Activated T-helper 9 cell treated with anti-CD3 and anti-CD28 coated beads, Interleukin-2, amount 50 U/mL, for 16 hours (primary cell): ENCODE results near the gene CSTA.
"Not testable (repeated sequence)": the region's sequence is repeated elsewhere in the genome, so short reads cannot be mapped to it uniquely, and the experiment has no call there.

Experiments used
- DNase-seq: peaks from one replicate; pipeline ENCODE4 v3.0.0-alpha.2; 2020; ENCODE audit warnings: low read depth

Gene CSTA

DNA sequence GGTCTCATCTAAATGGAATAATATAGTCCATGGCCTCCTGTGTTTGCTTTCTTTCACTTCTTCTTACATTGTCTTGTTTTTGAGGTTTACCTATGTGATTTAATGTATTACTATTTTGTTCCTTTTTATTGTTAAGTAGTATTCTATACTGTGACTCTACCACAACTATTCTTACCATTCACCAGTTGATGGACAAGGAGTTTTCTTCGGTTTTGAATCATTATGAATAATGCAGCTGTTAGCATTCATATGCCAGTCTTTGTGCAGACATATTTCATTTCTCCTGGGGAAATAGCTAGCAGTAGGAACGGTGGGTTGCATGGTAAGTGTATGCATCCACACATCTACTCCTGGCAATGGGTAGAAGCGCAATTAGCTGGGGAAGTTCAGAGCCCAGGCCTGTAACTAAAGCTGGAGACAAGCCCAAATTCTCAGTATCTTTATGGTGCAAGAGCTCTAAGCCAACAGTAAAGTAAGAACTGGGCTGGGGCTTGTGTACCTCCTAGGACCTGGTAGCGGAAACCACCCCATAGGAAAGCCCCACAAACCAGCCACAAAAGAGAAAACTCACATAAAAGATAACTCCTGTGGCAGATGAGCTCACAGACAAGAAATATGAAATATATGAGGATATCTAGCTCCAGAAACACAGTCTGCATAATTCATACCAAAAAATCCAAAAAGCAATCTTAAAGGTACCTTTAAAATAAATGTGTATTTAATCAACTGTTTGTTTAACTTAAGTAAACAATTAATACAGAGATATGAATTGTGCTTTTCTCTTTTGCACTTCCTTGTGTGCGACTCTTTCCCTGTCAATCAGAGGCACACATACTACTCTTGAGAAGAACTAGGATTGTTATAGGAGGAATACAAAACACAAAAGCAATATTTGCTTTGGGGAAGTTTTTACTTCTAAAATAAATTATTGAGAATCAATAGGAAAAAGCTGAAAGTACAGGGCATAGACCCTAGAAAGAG lies 2.7 kb upstream of the CSTA start:
- no peak for DNase-seq

DNA sequence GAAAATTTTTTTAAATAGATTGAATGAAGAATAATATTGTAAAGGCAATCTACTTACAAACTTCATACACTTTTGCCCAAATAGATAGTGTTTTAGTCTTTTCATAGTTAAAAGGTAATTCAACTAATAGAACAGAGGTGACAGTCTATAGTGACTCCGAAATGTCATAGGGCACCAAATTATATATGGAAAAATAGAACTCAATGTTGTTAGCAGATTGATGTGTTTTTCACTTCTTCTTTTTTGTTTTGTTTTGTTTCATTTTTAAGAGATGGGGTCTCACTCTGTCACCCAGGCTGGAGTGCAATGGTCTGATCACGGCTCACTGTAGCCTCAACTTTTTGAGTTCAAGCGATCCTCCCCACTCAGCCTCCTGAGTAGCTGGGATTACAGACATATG lies 721 bp downstream of the CSTA start:
- DNase-seq = no peak

DNA sequence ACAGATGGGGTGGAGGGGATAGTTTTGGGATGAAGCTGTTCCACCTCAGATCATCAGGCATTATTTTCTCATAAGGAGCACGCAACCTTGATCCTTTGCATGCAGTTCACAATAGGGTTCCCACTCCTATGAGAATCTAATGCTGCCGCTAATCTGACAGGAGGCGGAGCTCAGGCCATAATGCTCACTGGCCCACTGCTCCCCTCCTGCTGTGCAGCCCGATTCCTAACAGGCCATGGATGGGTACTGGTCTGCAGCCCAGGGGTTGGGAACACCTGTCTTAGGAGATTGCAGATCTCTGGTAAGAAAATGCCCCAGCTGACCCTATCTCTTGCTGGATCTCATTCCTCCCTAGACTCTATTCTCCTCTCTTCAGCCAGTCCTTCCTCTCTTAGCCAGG lies 6.8 kb downstream of the CSTA start:
- DNase-seq = no peak

DNA sequence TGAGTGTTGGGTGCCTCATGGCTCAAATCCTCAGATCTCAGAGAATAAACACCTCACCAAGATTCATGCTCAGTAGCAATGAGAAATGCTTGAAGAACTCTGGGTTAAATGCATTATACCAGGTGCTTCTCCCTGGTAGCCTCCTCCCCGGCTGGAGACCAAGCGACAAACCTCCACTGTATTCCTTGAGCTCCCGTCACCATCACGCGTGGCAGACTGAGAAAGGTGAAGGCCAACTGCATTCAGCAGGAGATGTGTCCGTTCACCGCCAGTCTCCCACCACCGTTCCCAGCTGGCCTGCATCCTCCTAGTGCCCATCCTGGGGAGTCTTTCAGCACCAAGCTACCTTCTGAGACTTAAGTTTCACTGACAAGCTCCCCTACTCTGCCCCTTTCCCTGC lies 7.5 kb downstream of the CSTA start:
- DNase-seq = no peak

DNA sequence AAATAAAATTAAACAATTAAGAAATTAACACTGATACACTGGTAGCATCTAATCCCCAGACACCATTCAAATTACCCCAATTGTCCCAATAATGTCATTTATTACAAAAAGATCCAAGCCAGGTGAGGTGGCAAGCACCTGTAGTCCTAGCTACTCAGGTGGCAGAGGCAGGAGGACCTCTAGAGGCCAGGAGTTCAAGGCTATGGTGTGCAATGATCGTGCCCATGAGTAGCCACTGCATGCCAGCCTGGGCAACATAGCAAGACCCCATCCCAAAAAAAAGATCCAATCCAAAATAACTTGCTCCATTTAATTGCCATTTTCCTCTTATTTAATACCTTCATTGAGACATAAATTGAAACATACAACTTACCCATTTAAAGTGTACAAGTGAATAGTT lies 17.8 kb downstream of the CSTA start:
- DNase-seq = no peak

DNA sequence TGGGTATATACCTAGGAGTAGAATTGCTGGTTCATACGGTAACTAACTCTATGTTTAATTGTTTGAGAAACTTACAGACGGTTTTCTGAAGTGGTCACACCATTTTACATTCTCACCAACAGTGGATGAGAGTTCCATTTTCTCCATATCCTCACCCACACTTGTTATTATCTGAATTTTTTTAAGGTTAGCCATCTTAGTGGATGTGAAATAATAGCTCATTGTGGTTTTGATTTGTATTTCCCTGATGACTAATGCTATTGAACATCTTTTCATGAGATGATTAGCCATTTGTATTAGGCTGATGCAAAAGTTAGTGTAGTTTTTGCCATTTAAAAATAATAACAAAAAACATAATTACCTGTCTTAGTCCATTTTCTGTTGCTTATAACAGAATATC lies 18.6 kb downstream of the CSTA start:
- DNase-seq = no peak

DNA sequence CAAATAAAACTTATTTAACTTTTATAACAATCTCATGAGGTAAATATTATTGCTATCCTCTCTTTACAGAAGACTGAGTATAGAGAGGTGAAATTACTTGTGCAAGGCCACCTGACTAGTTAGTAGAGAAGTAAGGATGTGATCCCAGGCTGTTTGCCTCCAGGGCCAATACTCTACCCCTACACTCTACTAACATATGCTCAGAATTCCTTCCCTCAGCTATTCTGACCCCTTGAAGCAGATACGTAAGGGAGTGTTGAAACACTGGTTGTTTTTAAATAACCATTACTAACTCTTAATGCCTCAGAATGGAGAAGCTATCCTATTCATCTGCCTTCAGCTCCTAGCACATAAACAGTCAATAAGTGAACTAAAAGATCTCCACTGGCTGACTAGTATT lies 24.1 kb downstream of the CSTA start:
- no peak for DNase-seq

DNA sequence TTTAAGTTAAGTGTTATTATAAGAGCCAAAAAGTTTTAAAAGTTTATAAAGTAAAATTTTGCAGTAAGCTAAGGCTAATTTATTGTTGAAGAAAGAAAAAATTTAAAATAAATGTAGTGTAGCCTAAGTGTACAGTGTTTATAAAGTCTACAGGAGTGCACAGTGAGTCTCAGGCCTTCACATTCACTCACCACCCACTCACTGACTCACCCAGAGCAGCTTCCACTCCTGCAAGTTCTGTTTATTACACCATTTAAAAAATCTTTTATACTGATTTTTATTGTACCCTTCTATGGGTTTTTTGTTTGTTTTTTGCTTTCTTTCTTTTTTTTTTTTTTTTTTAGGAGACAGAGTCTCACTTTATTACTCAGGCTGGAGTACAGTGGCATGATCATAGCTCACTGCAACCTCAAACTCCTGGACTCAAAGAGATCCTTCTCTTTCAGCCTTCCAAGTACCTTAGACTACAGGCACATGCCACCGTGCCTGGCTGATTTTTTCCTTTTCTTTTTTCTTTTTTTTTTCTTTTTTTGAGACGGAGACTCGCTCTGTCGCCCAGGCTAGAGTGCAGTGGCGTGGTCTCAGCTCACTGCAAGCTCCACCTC lies 25.9 kb downstream of the CSTA start:
- no peak for DNase-seq

DNA sequence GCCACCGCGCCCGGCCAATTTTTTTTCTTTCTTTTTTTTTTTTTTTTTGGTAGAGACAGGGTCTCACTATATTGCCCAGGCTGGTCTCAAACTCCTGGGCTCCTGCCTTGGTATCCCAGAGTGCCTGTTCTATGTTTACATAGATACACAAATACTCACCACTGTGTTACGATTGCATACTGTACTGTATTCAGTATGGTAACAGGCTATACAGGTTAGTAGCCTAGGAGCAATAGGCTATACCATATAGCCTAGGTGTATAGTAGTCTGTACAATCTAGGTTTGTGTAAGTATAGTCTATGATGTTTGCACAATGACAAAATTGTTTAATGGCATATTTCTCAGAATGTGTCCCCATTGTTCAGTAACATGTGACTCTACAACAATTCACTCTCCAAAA lies 26.6 kb downstream of the CSTA start:
- DNase-seq = no peak

DNA sequence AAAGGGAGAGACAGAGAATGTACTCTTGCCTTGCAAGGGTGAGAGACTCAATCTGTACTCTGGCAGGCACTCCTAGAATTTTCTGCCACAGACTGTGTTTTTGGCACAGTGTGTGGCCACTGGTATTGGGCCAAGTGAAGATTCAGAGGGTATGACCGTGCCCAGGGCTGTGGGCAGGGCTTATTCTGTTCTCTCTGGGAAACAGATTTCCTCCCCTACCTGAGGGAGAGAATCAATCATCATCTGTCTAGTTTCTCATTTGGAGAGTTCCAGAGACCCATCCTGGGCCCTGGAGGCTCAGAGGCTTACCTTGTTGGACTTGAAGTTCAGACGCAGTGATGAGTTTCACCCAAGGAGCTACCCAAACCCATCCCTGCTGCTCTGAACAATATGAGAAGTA lies 28.2 kb downstream of the CSTA start:
- no peak for DNase-seq

DNA sequence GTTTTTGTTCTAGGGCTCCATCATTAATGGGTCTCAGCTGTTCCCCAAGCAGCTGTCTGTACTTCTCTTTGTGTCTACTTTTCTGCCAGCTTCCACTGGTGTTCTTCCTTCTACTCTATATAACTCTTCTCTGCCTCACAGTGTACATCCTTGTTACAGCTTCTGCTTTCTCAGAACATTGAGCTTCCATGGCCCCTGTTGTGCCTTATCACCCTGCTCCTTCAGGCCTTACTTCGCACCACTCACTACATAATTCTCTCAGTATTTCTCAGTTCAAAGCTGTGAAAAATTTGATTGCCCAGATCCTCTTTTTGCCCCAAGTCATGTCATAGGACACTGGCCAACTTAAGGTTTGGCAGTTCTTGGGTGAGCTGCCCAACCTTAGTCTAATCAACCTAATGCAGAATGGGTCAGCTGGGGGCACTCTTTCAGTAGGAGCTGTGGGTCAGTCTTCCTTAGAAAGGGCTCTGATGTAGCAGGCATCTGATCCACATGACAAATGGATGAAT lies 28.9 kb downstream of the CSTA start:
- DNase-seq = no peak

DNA sequence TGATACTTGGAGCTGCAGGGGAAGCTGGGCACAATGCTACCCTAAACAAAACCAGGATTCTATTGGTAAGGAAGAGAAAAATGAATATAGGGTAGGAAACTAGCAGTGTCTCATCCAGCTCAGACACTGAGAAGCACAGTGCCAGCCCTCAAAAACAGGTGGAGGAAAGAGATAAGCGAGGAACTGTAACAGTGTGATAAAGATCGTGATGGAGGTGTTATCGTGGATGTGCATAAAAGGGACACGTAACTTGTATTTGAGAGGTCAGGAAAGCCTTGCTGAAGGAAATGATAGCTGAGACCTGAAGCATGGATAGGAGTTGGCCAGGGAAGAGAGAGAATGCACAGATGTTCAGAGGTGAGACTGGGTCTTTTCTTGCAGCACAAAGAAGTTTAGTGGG lies 30.6 kb downstream of the CSTA start:
- no peak for DNase-seq

DNA sequence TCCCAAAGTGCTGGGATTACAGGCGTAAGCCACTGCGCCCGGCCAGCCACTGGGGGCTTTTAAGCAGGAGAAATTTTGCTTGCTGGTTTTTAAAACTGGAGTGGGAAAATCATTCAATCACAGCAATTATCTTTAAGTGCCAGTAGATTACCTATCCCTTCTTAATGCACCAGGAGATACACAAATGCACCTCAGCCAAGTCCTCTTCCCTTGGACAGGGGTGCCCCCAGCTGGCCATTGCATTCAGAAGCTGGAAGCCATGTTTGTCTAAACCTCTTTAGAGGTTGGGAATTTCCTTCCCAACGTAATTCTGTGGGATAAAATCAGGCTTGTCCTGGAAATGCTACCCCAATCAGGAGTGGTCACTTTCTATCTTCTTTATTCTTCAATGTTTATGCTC lies 31.4 kb downstream of the CSTA start:
- no peak for DNase-seq

DNA sequence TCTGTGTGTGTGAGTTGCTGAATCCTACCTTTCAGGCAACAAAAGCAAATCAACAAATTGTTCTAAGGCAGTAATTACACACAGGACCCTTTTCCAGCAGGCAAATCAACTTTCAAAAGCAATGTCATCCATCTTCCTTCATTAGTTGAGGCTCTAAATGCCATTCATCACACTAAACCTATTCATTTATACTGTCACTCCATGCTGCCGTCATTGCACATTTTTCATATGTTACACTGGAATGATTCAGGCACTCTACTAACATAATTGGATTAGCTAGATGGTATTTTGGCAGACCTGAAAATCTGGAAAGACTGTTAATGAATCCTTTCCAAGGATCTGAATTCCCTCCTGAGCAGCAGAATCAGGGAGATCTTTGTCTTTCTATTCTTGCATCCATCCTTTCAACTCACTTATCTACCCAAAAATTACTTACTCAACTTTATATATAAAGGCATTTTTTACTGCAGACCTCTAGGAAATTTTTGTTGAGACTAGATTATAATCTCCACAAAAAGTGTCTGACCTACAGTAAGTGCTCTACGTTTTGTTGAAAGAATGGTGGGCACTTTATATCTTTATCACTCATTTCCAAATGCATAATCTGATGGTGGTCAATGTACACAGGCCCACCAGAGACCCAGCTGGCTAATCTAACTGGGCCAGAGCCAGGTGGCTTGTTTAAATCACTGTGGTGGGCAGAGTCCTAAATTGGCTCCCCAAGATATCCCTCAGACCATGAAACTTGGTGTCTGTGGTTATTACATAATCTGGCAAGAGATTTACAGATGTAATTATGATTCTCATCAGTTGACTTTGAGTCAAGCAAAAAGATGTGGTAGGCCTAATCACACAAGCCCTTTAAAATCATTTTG lies 33.0 kb downstream of the CSTA start:
- no peak for DNase-seq

DNA sequence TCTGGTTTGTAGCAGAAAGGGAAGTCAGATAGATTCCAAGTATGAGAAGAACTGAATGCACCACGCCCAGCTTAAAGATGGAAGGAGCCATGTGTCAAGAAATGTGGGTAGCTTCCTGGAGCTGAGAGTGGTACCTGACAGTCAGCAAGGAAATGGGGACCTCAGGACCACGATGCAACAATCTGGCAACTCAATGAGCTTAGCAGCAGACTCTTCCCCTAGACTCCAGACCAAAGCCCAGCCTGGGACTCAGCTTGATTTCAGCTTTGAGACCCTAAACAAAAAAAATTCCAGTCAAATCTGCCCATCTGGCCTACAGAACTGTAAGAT lies 33.6 kb downstream of the CSTA start:
- no peak for DNase-seq

DNA sequence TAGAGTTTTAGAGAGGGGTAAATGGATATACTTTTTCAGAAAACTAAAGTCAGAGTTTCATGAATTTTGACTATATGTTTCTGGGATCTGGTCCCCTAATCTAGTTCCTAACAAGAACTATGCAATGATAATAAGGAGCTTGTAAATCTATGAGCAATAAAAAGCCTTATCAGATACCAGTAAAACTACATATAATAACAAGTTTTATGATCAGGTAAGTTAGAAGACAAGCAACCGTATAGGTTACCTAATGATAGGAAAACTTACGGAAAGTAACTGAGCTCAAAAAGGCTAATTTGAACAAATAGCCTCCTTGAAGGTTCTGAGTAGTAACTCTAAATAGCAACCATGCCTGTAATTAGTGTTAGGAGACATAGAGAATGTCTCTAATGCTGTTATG lies 37.0 kb downstream of the CSTA start:
- DNase-seq = no peak

DNA sequence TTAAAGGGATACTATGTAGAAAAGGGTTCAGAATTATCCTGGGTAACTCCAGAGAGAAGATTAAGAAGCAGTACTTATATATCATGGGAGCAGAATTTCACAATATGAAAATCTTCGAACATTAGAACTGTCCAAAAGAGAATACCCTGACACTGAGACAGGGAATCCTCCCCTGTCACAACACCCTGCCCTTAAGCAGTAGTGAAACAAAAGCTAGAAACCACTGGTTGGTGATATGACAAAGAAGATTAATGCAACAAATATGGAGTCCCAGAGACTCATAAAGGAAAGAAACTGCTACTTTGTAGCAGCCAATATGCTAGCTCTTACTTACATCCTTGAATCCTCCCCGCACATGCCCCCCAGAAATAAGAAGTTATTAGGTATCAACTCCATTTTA lies 39.4 kb downstream of the CSTA start:
- no peak for DNase-seq

DNA sequence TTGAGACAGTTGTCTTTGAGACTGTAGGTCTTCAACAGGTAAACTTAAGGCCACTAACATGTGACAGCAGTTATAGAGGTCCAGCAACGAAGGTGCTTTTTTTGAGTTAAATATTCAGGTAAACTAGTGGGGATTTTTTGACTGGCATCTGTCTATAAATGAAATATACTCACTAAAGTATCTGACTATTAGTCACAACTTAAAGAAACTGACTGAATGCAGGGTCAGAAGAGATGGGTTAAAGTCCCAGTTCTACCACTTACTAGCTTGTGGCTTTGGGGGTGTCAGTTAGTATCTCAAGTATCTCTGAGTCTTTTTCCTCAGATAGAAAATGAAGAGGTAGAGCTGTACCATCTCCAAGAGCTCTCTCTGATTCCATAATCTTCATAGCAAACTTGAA lies 40.0 kb downstream of the CSTA start:
- DNase-seq = no peak

DNA sequence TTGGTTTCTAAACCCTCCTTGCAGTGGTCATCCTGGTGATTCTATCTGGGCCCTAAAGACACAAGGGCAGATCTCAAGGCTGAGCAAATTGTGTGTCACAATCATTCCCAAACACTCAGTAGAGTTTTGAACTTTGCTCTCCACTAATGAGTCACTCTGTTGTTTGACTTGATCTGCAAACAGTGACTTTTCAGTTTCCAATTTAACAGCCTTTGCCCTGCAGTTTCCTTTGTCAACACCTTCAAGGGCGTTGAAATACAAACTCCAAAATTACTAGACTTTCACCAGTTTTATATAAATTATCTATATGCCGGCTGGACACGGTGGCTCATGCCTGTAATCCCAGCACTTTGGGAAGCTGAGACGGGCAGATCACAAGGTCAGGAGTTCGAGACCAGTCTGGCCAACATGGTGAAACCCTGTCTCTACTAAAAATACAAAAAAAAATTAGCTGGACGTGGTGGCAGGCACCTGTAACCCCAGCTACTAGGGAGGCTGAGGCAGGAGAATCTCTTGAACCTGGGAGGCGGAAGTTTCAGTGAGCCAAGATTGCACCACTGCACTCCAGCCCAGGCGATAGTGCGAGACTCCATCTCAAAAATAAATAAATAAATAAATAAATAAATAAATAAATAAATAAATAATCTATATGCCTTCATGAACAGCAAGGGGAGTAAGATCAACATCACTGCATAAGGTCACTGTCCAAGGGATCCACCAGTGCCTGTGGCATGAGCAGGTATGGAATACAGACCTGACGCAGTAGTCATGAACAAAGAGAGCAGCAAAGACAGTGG lies 40.7 kb downstream of the CSTA start:
- DNase-seq = not testable (repeated sequence)

DNA sequence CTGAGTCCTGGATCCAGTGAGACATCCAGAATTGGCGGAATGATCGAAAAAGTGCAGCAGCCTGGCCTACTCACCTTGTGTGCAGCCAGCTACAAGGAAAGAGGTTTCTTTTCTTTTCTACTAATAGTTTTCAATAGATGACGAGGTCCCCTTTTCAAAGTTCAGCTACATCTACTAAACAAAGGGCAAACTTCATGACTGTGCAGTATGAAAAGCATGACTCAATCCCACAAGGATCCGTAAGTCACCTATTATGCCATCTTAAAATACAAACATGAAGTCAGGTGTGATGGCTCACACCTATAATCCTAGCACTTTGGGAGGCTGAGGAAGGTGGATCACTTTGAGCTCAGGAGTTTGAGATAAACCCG lies 41.3 kb downstream of the CSTA start:
- no peak for DNase-seq

DNA sequence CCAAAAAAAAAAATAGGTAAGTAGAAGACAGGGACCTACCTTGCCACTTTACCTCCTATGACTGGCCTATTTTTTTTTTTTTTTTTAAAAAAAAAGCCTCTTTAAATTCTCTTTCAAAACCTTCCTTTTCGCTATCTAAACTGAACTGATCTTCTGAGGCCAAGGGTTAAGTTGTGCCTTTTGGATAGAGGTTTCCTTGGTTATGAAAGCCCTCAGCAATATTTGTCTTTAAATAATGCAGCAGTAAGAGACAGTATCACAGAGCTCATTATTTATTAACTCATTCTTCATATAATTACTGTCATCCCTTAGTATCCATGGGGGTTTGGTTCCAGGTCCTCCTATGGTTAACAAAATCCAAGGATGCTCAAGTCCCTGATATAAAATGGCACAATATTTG lies 49.0 kb downstream of the CSTA start:
- DNase-seq = no peak

DNA sequence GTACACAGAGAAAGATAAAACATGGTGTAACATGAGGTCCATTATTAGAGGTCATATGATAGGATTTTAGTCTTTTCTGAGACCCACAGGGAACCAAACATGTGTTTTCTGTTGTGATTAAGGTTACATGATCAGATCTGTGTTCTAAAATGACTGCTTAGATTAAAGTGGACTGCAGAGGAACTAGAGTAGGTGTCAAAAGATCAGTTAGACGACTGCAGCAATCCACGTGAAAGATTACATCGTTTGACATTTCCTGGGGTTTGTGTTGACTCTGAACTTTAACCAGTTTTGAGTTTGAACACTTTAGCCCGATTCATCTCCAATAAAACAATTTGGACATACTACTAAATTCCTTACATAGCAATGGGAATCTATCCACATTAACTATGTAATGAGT lies 52.9 kb downstream of the CSTA start:
- no peak for DNase-seq
